Endodermal cell (in vitro differentiated cells): ENCODE results near the gene ATXN7L1. TPM values are rescaled to one million over a fixed set of nuclear protein-coding genes. Genes with fewer than 3 reads are reported as not detected.

Experiments used
- DNase-seq: peaks from one replicate; pipeline ENCODE4 v3.0.0-alpha.2; 2017
- H3K27ac ChIP-seq: 2 replicates; pipeline ENCODE4 v1.5.1; 2013; ENCODE audit warnings: mild to moderate bottlenecking, low read depth, low read length, moderate library complexity
- H3K27me3 ChIP-seq: 2 replicates; pipeline ENCODE4 v1.6.1; 2013; ENCODE audit warnings: mild to moderate bottlenecking, low read length, moderate library complexity; ENCODE audit not compliant: insufficient read depth, control insufficient read depth, poor library complexity, severe bottlenecking
- H3K36me3 ChIP-seq: 2 replicates; pipeline ENCODE4 v1.7.0; 2013; ENCODE audit warnings: mild to moderate bottlenecking, low read length, moderate library complexity; ENCODE audit not compliant: control insufficient read depth, insufficient read depth
- H3K4me1 ChIP-seq: one replicate; pipeline ENCODE4 v1.7.0; 2013; ENCODE audit warnings: low read length; ENCODE audit not compliant: control insufficient read depth, insufficient read depth
- H3K4me3 ChIP-seq: 2 replicates; pipeline ENCODE4 v1.5.1; 2013; ENCODE audit warnings: mild to moderate bottlenecking, low read length, moderate library complexity
- H3K9ac ChIP-seq: 2 replicates; pipeline ENCODE4 v1.6.1; 2013; ENCODE audit warnings: mild to moderate bottlenecking, low read length, moderate library complexity; ENCODE audit not compliant: poor library complexity, severe bottlenecking; ENCODE audit errors: extremely low read depth
- H3K9me3 ChIP-seq: 2 replicates; pipeline ENCODE4 v1.6.1; 2013; ENCODE audit warnings: mild to moderate bottlenecking, low read length, moderate library complexity; ENCODE audit not compliant: control insufficient read depth
- H3K27ac Mint-ChIP-seq: 2 replicates; pipeline ENCODE4 v1.8.0; 2020; ENCODE audit warnings: mixed read lengths
- H3K27me3 Mint-ChIP-seq: 2 replicates; pipeline ENCODE4 v1.8.0; 2021; ENCODE audit warnings: mild to moderate bottlenecking, mixed read lengths; ENCODE audit not compliant: insufficient read depth
- H3K36me3 Mint-ChIP-seq: 2 replicates; pipeline ENCODE4 v1.8.0; 2020; ENCODE audit warnings: low read depth, mixed read lengths
- H3K4me1 Mint-ChIP-seq: 2 replicates; pipeline ENCODE4 v1.8.0; 2020; ENCODE audit warnings: mixed read lengths
- H3K4me3 Mint-ChIP-seq: 2 replicates; pipeline ENCODE4 v1.8.0; 2020; ENCODE audit warnings: mild to moderate bottlenecking, moderate library complexity, mixed read lengths
- H3K9me3 Mint-ChIP-seq: 2 replicates; pipeline ENCODE4 v1.8.0; 2020; ENCODE audit warnings: mild to moderate bottlenecking, mixed read lengths
- CTCF ChIP-seq: fragments of 200-600 bp; sonication (generic); conservative IDR thresholded peaks from 2 replicates; pipeline ENCODE4 v1.5.0; 2021; ENCODE audit warnings: antibody characterized with exemption, mild to moderate bottlenecking
- WGBS, 2 experiments: methylation state at CpG; one replicate each; pipeline versions ENCODE4 v1.1.5 to v1.1.7; 2013; ENCODE audit warnings: missing lambda C conversion rate in 2 of 2, mixed read lengths in 1 of 2; ENCODE audit not compliant: insufficient coverage in 1 of 2, insufficient read length in 1 of 2; 5-methylcytosine and 5-hydroxymethylcytosine counted together
- total RNA-seq, 2 donors: library from RNA; stranded (reverse); fragmentation: NEBNext Ultra II Directional in 1 of 2; extraction: Animal tissue kit (Norgen Biotek cat#: 25700) in 1 of 2; gene quantifications; 2 replicates in 1 of 2; 3 replicates in 1 of 2; pipeline ENCODE4 v1.2.1, GENCODE V29; 2021

ATXN7L1 gene
- total RNA-seq, 2 donors from 2014 or later, result 16.9 to 30.4 TPM

- H3K4me1 Mint-ChIP-seq, result peaks cover 33% of the 10 kb centered on the region
- Histone ChIP-seq H3K36me3 (no peaks in the 10 kb centered on the region), H3K4me3 (no peak overlapping the region), H3K4me1 (peaks cover 5% of the 10 kb centered on the region), H3K9me3 (no peaks in the 10 kb centered on the region), H3K27ac (no peak overlapping the region), H3K27me3 (no peaks in the 10 kb centered on the region), H3K9ac (no peak overlapping the region)
- no peaks in the 10 kb centered on the region for H3K27me3 Mint-ChIP-seq
- H3K4me3 Mint-ChIP-seq, result no peak overlapping the region
- H3K27ac Mint-ChIP-seq, result no peak overlapping the region
- WGBS, 2 experiments, result 92 to 95% methylated on average over 4 to 8 of the region's 8 CpGs
- H3K9me3 Mint-ChIP-seq, result no peaks in the 10 kb centered on the region
- H3K36me3 Mint-ChIP-seq, result peaks cover 8% of the 10 kb centered on the region
- TF ChIP-seq CTCF, result no peak
- DNase-seq, result no peak
Observed at GRCh38 chr7:105860793-105861192, 15.6 kb downstream of the ATXN7L1 start.

DNA sequence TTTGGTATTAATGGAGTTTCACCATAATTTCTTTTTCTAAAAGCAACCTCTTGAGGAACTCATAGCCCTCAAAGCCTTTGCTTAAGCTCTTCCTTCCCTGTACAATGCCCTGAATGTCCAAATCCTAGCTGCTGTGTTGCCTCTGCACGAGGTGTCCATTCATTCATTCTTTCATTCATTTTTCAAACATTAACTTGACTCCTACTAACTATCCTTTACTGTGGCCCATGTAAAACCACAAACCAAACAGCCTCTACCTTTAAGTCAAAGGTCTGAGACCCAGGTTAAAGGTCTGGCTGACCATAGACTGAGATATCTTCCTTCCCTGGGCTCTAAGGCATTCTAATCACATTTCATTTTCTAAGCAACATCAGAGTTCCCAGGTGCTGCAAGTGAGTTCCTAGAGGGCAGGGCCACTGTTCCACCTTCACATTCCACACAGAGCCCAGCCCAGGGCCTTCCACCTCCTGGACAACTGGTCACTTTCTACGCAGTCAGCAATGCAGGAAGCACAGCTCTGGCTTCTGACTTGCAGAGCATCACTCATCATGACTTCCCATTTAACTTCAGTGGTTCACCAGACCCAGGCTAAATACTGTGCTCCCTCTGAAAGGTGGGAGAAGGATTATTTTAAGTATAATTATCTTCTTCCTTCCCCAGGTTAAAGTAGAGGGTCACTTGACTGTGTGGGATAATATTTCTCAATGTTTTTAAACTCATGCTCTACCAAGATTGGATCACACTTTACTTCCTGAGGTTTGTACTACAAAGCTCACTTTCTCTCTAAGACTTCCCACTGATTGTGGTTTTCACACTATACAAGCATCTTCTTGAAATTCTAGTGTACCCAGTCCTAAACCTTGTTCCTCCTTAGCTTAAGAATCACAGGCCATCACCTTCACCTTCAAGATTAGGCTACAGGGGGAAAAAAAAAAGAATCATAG, 19.1 kb downstream of the ATXN7L1 start:
- H3K4me1 ChIP-seq, result no peaks in the 10 kb centered on the region
- Mint-ChIP-seq H3K27me3 (no peaks in the 10 kb centered on the region), H3K27ac (peak overlapping the region; percentile 71), H3K9me3 (no peaks in the 10 kb centered on the region), H3K36me3 (no peaks in the 10 kb centered on the region), H3K4me3 (no peak overlapping the region), H3K4me1 (peaks cover 32% of the 10 kb centered on the region)
- H3K27me3 ChIP-seq, result no peaks in the 10 kb centered on the region
- H3K9ac ChIP-seq, result no peak overlapping the region
- no peak overlapping the region for H3K27ac ChIP-seq
- H3K4me3 ChIP-seq, result no peak overlapping the region
- H3K9me3 ChIP-seq, result no peaks in the 10 kb centered on the region
- DNase-seq, result no peak
- no peaks in the 10 kb centered on the region for H3K36me3 ChIP-seq
- WGBS, 2 experiments, result 81 to 94% methylated on average over 2 of the region's 2 CpGs
- no peak for TF ChIP-seq CTCF

GRCh38 chr7:105854498-105854897, 21.9 kb downstream of the ATXN7L1 start:
- no peaks in the 10 kb centered on the region for H3K9me3 Mint-ChIP-seq
- Histone ChIP-seq H3K4me1 (peaks cover 9% of the 10 kb centered on the region), H3K27ac (no peak overlapping the region), H3K9ac (no peak overlapping the region), H3K9me3 (no peaks in the 10 kb centered on the region), H3K27me3 (no peaks in the 10 kb centered on the region), H3K36me3 (no peaks in the 10 kb centered on the region), H3K4me3 (no peak overlapping the region)
- no peak overlapping the region for H3K27ac Mint-ChIP-seq
- H3K4me1 Mint-ChIP-seq, result peaks cover 46% of the 10 kb centered on the region
- DNase-seq, result no peak
- no peak overlapping the region for H3K4me3 Mint-ChIP-seq
- H3K27me3 Mint-ChIP-seq, result no peaks in the 10 kb centered on the region
- TF ChIP-seq CTCF, result no peak
- H3K36me3 Mint-ChIP-seq, result no peaks in the 10 kb centered on the region
